Measurements from ENCODE around the gene DYNAP. TPM values are rescaled to one million over a fixed set of nuclear protein-coding genes. Genes with fewer than 3 reads are reported as not detected.

Gene DYNAP
- total and polyA plus RNA-seq, 2 of the 13 experiments (the other 11 are each of a cell fraction or from before 2014, with no cell fraction given): not detected

Other genes with a start within 250 kb of the DYNAP start
- gene STARD6, start 233.4 kb upstream of the DYNAP start, total RNA-seq (2016; rRNA removed; fragmentation: Illumina TruSeq; extraction: Trizol): not detected in 2 replicates
- not detected in 2 replicates for gene STARD6, start 233.4 kb upstream of the DYNAP start, polyA plus RNA-seq (2011; rRNA removed)
- 2.5 and 8.1 TPM in 2 replicates for gene C18orf54, start 233.3 kb upstream of the DYNAP start, total RNA-seq (2016; rRNA removed; fragmentation: Illumina TruSeq; extraction: Trizol)
- gene C18orf54, start 233.3 kb upstream of the DYNAP start, polyA plus RNA-seq (2011; rRNA removed): 0.94 and 1.8 TPM in 2 replicates
- gene RAB27B, start 237.2 kb downstream of the DYNAP start, total RNA-seq (2016; rRNA removed; fragmentation: Illumina TruSeq; extraction: Trizol): not detected in 2 replicates
- gene RAB27B, start 237.2 kb downstream of the DYNAP start, polyA plus RNA-seq (2011; rRNA removed): not detected in 2 replicates